Esophagus squamous epithelium (tissue), 5 donors: Measurements from ENCODE around the gene NDUFA9. TPM values are rescaled to one million over a fixed set of nuclear protein-coding genes. Genes with fewer than 3 reads are reported as not detected.

ENCODE experiments used
- DNase-seq: peaks from one replicate; lab custom pipeline; 2025; lab: John Stamatoyannopoulos, UW
- H3K27ac ChIP-seq, 4 donors: fragments of 200-600 bp; sonication (generic); one replicate each; pipeline ENCODE4 v1.5.1; 2016 to 2019; ENCODE audit warnings: mild to moderate bottlenecking in 1 of 4
- H3K27me3 ChIP-seq, 4 donors: fragments of 200-600 bp; sonication (generic); 1 replicate in 3 of 4; 2 replicates in 1 of 4; pipeline versions ENCODE4 v1.5.1 to v1.6.0; 2017 to 2021; ENCODE audit warnings: antibody characterized with exemption in 1 of 4
- H3K36me3 ChIP-seq, 3 donors: fragments of 200-600 bp; sonication (generic); one replicate each; pipeline ENCODE4 v1.5.1; 2016 to 2019
- H3K4me1 ChIP-seq, 3 donors: fragments of 200-600 bp; sonication (generic); one replicate each; pipeline ENCODE4 v1.5.1; 2017 to 2019
- H3K4me3 ChIP-seq, 4 donors: fragments of 200-600 bp; sonication (generic); 1 replicate in 3 of 4; 2 replicates in 1 of 4; pipeline ENCODE4 v1.5.1; 2016 to 2019; ENCODE audit warnings: mild to moderate bottlenecking in 2 of 4, moderate library complexity in 1 of 4
- H3K9me3 ChIP-seq, 3 donors: fragments of 200-600 bp; sonication (generic); one replicate each; pipeline ENCODE4 v1.5.1; 2016 to 2019
- CTCF ChIP-seq, 6 experiments: fragments of 450-650 bp in 4 of 6; fragments of 200-600 bp in 2 of 6; sonication (generic) in 2 of 6; IDR thresholded peaks; one replicate each; pipeline ENCODE4 v1.5.1; 2016 to 2019; ENCODE audit warnings: antibody characterized with exemption in 6 of 6, mild to moderate bottlenecking in 4 of 6, moderate library complexity in 4 of 6
- POLR2A ChIP-seq, 4 donors: fragments of 450-650 bp; IDR thresholded peaks; one replicate each; pipeline ENCODE4 v1.6.1; 2017; ENCODE audit warnings: antibody characterized with exemption in 4 of 4, mild to moderate bottlenecking in 4 of 4, moderate library complexity in 3 of 4
- WGBS, 2 donors: methylation state at CpG; one replicate each; pipeline ENCODE4 v1.1.5; 2018; 5-methylcytosine and 5-hydroxymethylcytosine counted together
- intact Hi-C: fragments of 100-400 bp; cut with DNase I; formaldehyde crosslinking; loops from one replicate; pipeline ENCODE4 v1.15.0; 2022
- total RNA-seq, 4 donors: library from RNA; depleted of rRNA; stranded (reverse); fragments of >200 nt; gene quantifications; one replicate each; pipeline ENCODE4 v1.1.0, GENCODE V29; 2016
- donor health status: DM: yes; HTN: yes; CAD: no.

NDUFA9 gene
- total RNA-seq, 4 donors from 2014 or later = 30.6 to 69.3 (median 49.0) TPM

- Histone ChIP-seq H3K27ac (no peak overlapping the region), H3K4me1 (no peaks in the 10 kb centered on the region), H3K36me3 (peaks cover 0 to 63% (median 30%) of the 10 kb centered on the region in 3 donors), H3K27me3 (no peaks in the 10 kb centered on the region), H3K9me3 (no peaks in the 10 kb centered on the region), H3K4me3 (no peak overlapping the region)
- WGBS, 2 donors = 73 to 89% methylated on average over 3 of the region's 3 CpGs
- DNase-seq = no peak
- intact Hi-C loops = no loop called here
- TF ChIP-seq POLR2A (IDR thresholded peaks at IDR 0.05) = no peak
- no peak for TF ChIP-seq CTCF (IDR thresholded peaks at IDR 0.05)
Measured at GRCh38 chr12:4681732-4682131, 32.8 kb downstream of the NDUFA9 start.

GRCh38 chr12:4685317-4685716, 36.4 kb downstream of the NDUFA9 start:
- Histone ChIP-seq H3K4me1 (no peaks in the 10 kb centered on the region), H3K9me3 (no peaks in the 10 kb centered on the region), H3K27ac (no peak overlapping the region), H3K4me3 (no peak overlapping the region), H3K36me3 (peaks cover 0 to 85% (median 39%) of the 10 kb centered on the region in 3 donors), H3K27me3 (no peaks in the 10 kb centered on the region)
- intact Hi-C loops = no loop called here
- TF ChIP-seq CTCF (IDR thresholded peaks at IDR 0.05) (no peak), POLR2A (IDR thresholded peaks at IDR 0.05) (no peak)
- no peak for DNase-seq
- 86 to 92% methylated on average over 8 of the region's 8 CpGs for WGBS, 2 donors

- Histone ChIP-seq H3K36me3 (peaks cover 0 to 63% (median 9%) of the 10 kb centered on the region in 3 donors), H3K27me3 (no peaks in the 10 kb centered on the region), H3K9me3 (no peaks in the 10 kb centered on the region), H3K4me3 (no peak overlapping the region), H3K4me1 (no peaks in the 10 kb centered on the region), H3K27ac (no peak overlapping the region)
- DNase-seq = no peak
- intact Hi-C loops = no loop called here
- TF ChIP-seq POLR2A (IDR thresholded peaks at IDR 0.05) = no peak
- TF ChIP-seq CTCF (IDR thresholded peaks at IDR 0.05) = no peak
- WGBS, 2 donors = 86 to 95% methylated on average over 5 of the region's 5 CpGs
Measured at GRCh38 chr12:4690760-4691159, 41.8 kb downstream of the NDUFA9 start.

Other genes starting within 250 kb of the NDUFA9 start
- not detected for gene FGF6, start 203.3 kb upstream of the NDUFA9 start, total RNA-seq
- 10 to 100 TPM in 2 of 4 donors, 1 to 10 TPM in 2; 4.4 to 16.5 (median 10.3) TPM for gene RAD51AP1, start 110.2 kb upstream of the NDUFA9 start, total RNA-seq
- 10 to 100 TPM; 13.0 to 32.6 (median 18.1) TPM for gene DYRK4, start 86.9 kb upstream of the NDUFA9 start, total RNA-seq
- gene AKAP3, start 63 bp upstream of the NDUFA9 start, total RNA-seq = 1 to 10 TPM in 3 of 4 donors, under 1 TPM in 1; 0.97 to 2.6 (median 1.4) TPM
- under 1 TPM in 2 of 4 donors, not detected in 2; 0.38 to 0.59 TPM for gene GALNT8, start 71.3 kb downstream of the NDUFA9 start, total RNA-seq